Measurements from ENCODE around the gene THBD.

The THBD gene

DNA sequence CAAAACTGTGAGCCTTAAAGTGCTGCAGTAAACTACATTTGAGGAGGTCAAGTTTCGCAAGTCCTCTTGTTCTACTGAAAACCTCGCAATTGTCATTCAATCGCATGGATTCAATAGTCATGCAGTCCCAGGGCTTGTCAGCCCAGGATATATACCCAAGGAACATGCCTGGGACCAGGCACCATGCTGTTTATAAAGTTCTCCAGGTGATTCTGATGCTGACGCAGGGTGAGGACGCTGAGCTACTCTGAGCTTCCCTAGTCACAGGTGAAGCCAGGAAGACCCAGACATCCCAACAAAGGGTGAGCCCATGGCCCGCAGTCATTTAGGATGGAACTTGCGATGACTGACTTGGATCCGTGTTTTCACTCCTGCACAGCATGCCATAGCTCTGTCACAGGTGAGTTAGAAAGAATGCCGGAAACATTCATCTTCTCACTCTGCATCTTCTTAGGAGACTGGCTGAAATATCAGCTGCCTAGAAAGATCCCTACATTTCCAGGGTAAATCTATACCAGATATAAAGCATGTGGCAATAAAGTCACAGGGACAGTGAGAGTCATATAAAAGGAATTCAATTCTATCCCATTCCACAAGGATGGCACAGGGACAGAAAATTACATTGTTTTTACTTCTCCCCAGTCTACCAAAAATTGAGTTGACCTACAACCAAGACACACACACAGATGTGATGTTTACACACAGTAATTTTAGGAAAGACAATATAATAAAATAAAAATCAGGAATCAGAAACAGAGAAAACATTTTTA, 41.4 kb downstream of the THBD start:
- no peak for TF ChIP-seq TARDBP (IDR thresholded peaks at IDR 0.05)
- no peak for TF ChIP-seq LEF1 (IDR thresholded peaks at IDR 0.05; ENCODE audit: borderline replicate concordance)
- TF ChIP-seq SP1 (IDR thresholded peaks at IDR 0.05): no peak
- TF ChIP-seq, protein P1, sequence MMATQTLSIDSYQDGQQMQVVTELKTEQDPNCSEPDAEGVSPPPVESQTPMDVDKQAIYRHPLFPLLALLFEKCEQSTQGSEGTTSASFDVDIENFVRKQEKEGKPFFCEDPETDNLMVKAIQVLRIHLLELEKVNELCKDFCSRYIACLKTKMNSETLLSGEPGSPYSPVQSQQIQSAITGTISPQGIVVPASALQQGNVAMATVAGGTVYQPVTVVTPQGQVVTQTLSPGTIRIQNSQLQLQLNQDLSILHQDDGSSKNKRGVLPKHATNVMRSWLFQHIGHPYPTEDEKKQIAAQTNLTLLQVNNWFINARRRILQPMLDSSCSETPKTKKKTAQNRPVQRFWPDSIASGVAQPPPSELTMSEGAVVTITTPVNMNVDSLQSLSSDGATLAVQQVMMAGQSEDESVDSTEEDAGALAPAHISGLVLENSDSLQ (IDR thresholded peaks at IDR 0.05): no peak
- TF ChIP-seq L3MBTL2 (conservative IDR thresholded peaks at IDR 0.05): no peak
- TF ChIP-seq FOXK2 (IDR thresholded peaks at IDR 0.05): no peak
- no peak for TF ChIP-seq ZNF384 (IDR thresholded peaks at IDR 0.05)
- TF ChIP-seq HDGF (IDR thresholded peaks at IDR 0.05; ENCODE audit: borderline replicate concordance): no peak
- TF ChIP-seq FOXM1 (IDR thresholded peaks at IDR 0.05; ENCODE audit: borderline replicate concordance): no peak
- no peak for TF ChIP-seq CTBP1 (IDR thresholded peaks at IDR 0.05; ENCODE audit: borderline replicate concordance)
- no peak for TF ChIP-seq FOXA1 (IDR thresholded peaks at IDR 0.05)
- TF ChIP-seq SUZ12 (IDR thresholded peaks at IDR 0.05): no peak
- no peak for TF ChIP-seq ELF4 (IDR thresholded peaks at IDR 0.05)
- CTCF ChIA-PET: no interaction called here

DNA sequence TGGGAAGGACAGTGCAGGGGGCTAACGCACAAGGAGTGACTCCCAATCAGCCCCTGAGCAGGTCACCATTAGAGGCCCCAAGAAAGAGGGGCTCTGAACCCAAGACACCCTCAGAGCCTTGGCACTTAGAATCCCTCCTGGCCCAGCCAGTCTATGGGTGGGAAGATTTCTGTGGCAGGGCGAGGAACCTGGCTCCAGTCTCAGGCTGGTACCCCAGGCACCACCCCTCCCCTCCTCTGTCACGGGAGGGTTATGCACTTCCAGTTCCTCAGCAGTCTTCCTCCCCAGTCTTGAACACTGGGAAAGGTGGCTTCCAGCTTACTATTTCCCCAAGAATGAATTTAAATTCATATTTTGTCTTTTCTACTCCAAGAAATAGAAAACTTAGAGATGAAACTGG, 42.0 kb downstream of the THBD start:
- TF ChIP-seq FOXK2 (IDR thresholded peaks at IDR 0.05): no peak
- no peak for TF ChIP-seq LEF1 (IDR thresholded peaks at IDR 0.05; ENCODE audit: borderline replicate concordance)
- TF ChIP-seq FOXA1 (IDR thresholded peaks at IDR 0.05): no peak
- no peak for TF ChIP-seq SUZ12 (IDR thresholded peaks at IDR 0.05)
- no peak for TF ChIP-seq ZNF384 (IDR thresholded peaks at IDR 0.05)
- no peak for TF ChIP-seq L3MBTL2 (conservative IDR thresholded peaks at IDR 0.05)
- no peak for TF ChIP-seq TARDBP (IDR thresholded peaks at IDR 0.05)
- no peak for TF ChIP-seq BHLHE40 (IDR thresholded peaks at IDR 0.05; ENCODE audit: borderline replicate concordance)
- TF ChIP-seq, protein P1 (IDR thresholded peaks at IDR 0.05): no peak
- no peak for TF ChIP-seq SP1 (IDR thresholded peaks at IDR 0.05)
- no peak for TF ChIP-seq NFRKB (IDR thresholded peaks at IDR 0.05)
- no peak for TF ChIP-seq ELF4 (IDR thresholded peaks at IDR 0.05)
- TF ChIP-seq ARNT (IDR thresholded peaks at IDR 0.05): no peak
- TF ChIP-seq HDGF (IDR thresholded peaks at IDR 0.05; ENCODE audit: borderline replicate concordance): no peak
- POLR2A ChIA-PET: no interaction called here
- DNase-seq (ENCODE audit: extremely low spot score): no peak
- CTCF ChIA-PET: no interaction called here

More for the DNA sequence above, 41.4 kb downstream of the THBD start:
- POLR2A ChIA-PET: no interaction called here
- no peak for DNase-seq (ENCODE audit: extremely low spot score)

DNA sequence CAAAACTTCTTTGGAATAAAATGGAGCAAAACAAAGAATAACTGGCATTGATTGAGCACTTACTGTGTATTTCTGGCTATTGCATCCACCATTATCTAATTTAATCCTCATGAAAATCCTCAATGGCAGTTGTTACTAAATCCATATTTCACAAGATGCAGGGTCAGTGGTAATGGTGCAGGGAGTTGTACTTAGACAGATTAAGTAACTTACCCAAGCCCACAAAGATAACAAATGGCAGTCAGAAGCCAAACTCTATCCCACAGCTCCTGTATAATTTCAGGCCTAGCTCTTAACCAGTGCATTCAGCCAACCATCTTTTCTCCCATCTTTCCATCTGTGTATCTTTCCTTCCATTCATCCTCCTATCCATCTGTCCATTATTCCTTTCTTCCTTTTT, 43.7 kb downstream of the THBD start:
- ChIA-PET POLR2A (no interaction called here), CTCF (no interaction called here)
- DNase-seq (ENCODE audit: extremely low spot score): no peak
- TF ChIP-seq SP1 (IDR thresholded peaks at IDR 0.05) (no peak), ELF4 (IDR thresholded peaks at IDR 0.05) (no peak), NFRKB (IDR thresholded peaks at IDR 0.05) (no peak), HDGF (IDR thresholded peaks at IDR 0.05; ENCODE audit: borderline replicate concordance) (no peak), ZNF384 (IDR thresholded peaks at IDR 0.05) (no peak), FOXK2 (IDR thresholded peaks at IDR 0.05) (no peak), TARDBP (IDR thresholded peaks at IDR 0.05) (no peak), LEF1 (IDR thresholded peaks at IDR 0.05; ENCODE audit: borderline replicate concordance) (no peak), CTBP1 (IDR thresholded peaks at IDR 0.05; ENCODE audit: borderline replicate concordance) (no peak), FOXA1 (IDR thresholded peaks at IDR 0.05) (no peak), L3MBTL2 (conservative IDR thresholded peaks at IDR 0.05) (no peak), FOXM1 (IDR thresholded peaks at IDR 0.05; ENCODE audit: borderline replicate concordance) (no peak), BHLHE40 (IDR thresholded peaks at IDR 0.05; ENCODE audit: borderline replicate concordance) (no peak)
- TF ChIP-seq, protein P1 (IDR thresholded peaks at IDR 0.05): no peak

- DNase-seq (ENCODE audit: extremely low spot score): no peak
- TF ChIP-seq TARDBP (IDR thresholded peaks at IDR 0.05): no peak
- no peak for TF ChIP-seq FOXA1 (IDR thresholded peaks at IDR 0.05)
- TF ChIP-seq NFRKB (IDR thresholded peaks at IDR 0.05): no peak
- no peak for TF ChIP-seq CTBP1 (IDR thresholded peaks at IDR 0.05; ENCODE audit: borderline replicate concordance)
- TF ChIP-seq SUZ12 (IDR thresholded peaks at IDR 0.05): no peak
- TF ChIP-seq, protein P1 (IDR thresholded peaks at IDR 0.05): no peak
- TF ChIP-seq ARNT (IDR thresholded peaks at IDR 0.05): no peak
- no peak for TF ChIP-seq ELF4 (IDR thresholded peaks at IDR 0.05)
- no peak for TF ChIP-seq SP1 (IDR thresholded peaks at IDR 0.05)
- ChIA-PET CTCF (no interaction called here), POLR2A (no interaction called here)
These were observed 45.5 kb downstream of the THBD start for GRCh38 chr20:23003881-23004460.

- ChIA-PET CTCF (no interaction called here), POLR2A (no interaction called here)
- TF ChIP-seq ARNT (IDR thresholded peaks at IDR 0.05): no peak
- no peak for DNase-seq (ENCODE audit: extremely low spot score)
These were observed 46.3 kb downstream of the THBD start for GRCh38 chr20:23003077-23003635.
